ENCODE results near the gene GPHN. TPM values are rescaled to one million over a fixed set of nuclear protein-coding genes. Genes with fewer than 3 reads are reported as not detected.

The GPHN gene
- total and polyA plus RNA-seq, 2 donors (not counting 3 experiments of a cell fraction or from before 2014, with no cell fraction given), result 5.1 to 23.2 TPM

- Histone ChIP-seq H2AFZ (ENCODE audit: low read depth, low read length) (no peak overlapping the region), H3K79me2 (ENCODE audit: control insufficient read depth, insufficient read depth, low read length) (no peaks in the 10 kb centered on the region)
- CTCF ChIA-PET, result interaction anchor here (0.5 to 1.6 kb wide), 2 partner anchors 12 to 493 kb away, joined by 3 to 4 read pairs; no protein-coding TSS in a partner anchor
Observed at GRCh38 chr14:66483322-66483721, 24.6 kb upstream of the GPHN start.

GRCh38 chr14:66485029-66485428, 22.9 kb upstream of the GPHN start:
- no peaks in the 10 kb centered on the region for H4K20me1 ChIP-seq (replicated peaks; ENCODE audit: control insufficient read depth, extremely low read depth, insufficient read depth, low read length)
- BruUV-seq (replicated peaks), result no TSS peak
- H3K27ac ChIP-seq (ENCODE audit: insufficient read depth, low read depth, low read length), result no peak overlapping the region
- POLR2A ChIA-PET, result no interaction called here
- no peak for DNase-seq (ENCODE audit: low read depth, low spot score)
- no peaks in the 10 kb centered on the region for H3K9me3 ChIP-seq (replicated peaks; ENCODE audit: control insufficient read depth, insufficient read depth, low read length)
- no peak overlapping the region for H3K9ac ChIP-seq (replicated peaks; ENCODE audit: extremely low read depth, insufficient read depth, low read length)
- no peaks in the 10 kb centered on the region for H3K4me1 ChIP-seq (ENCODE audit: control insufficient read depth, extremely low read depth, insufficient read depth, low read length)
- no peak for FAIRE-seq
- no peak overlapping the region for H2AFZ ChIP-seq (ENCODE audit: low read depth, low read length)
- H3K27me3 ChIP-seq (ENCODE audit: control insufficient read depth in 2 of 2, insufficient read depth in 2 of 2, low read length in 2 of 2), result no peaks in the 10 kb centered on the region
- no peaks in the 10 kb centered on the region for H3K79me2 ChIP-seq (ENCODE audit: control insufficient read depth, insufficient read depth, low read length)
- H3K4me3 ChIP-seq (replicated peaks in 1 of 3; ENCODE audit: insufficient read depth in 1 of 3, low read depth in 1 of 3, low read length in 3 of 3), result no peak overlapping the region
- no peaks in the 10 kb centered on the region for H3K9me1 ChIP-seq (replicated peaks; ENCODE audit: control insufficient read depth, extremely low read depth, insufficient read depth, low read length)
- TF ChIP-seq FOS (IDR thresholded peaks at IDR 0.05; ENCODE audit: borderline replicate concordance, insufficient read depth, low read length), result no peak
- no peak for TF ChIP-seq GATA2 (IDR thresholded peaks at IDR 0.05; ENCODE audit: insufficient read depth, insufficient read length, low read depth, low read length)
- no peak for TF ChIP-seq POLR2AphosphoS5 (IDR thresholded peaks at IDR 0.05; ENCODE audit: insufficient read depth, low read depth, low read length)
- TF ChIP-seq JUN (IDR thresholded peaks at IDR 0.05; ENCODE audit: borderline replicate concordance, insufficient read depth, insufficient read length, low read depth), result no peak
- TF ChIP-seq POLR2A (IDR thresholded peaks at IDR 0.05; ENCODE audit: low read depth, low read length), result no peak
- no peak for TF ChIP-seq MAX (IDR thresholded peaks at IDR 0.05; ENCODE audit: insufficient read depth, insufficient read length)
- TF ChIP-seq EZH2 (IDR thresholded peaks at IDR 0.05; ENCODE audit: borderline replicate concordance, low read depth, low read length, severe bottlenecking), result no peak
- no peak for TF ChIP-seq MYC (IDR thresholded peaks at IDR 0.05; ENCODE audit: low read depth, low read length)
- TF ChIP-seq, protein P1, sequence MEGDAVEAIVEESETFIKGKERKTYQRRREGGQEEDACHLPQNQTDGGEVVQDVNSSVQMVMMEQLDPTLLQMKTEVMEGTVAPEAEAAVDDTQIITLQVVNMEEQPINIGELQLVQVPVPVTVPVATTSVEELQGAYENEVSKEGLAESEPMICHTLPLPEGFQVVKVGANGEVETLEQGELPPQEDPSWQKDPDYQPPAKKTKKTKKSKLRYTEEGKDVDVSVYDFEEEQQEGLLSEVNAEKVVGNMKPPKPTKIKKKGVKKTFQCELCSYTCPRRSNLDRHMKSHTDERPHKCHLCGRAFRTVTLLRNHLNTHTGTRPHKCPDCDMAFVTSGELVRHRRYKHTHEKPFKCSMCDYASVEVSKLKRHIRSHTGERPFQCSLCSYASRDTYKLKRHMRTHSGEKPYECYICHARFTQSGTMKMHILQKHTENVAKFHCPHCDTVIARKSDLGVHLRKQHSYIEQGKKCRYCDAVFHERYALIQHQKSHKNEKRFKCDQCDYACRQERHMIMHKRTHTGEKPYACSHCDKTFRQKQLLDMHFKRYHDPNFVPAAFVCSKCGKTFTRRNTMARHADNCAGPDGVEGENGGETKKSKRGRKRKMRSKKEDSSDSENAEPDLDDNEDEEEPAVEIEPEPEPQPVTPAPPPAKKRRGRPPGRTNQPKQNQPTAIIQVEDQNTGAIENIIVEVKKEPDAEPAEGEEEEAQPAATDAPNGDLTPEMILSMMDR (IDR thresholded peaks at IDR 0.05; ENCODE audit: extremely low read depth in 1 of 2, insufficient read depth in 1 of 2, low read depth in 1 of 2, low read length in 2 of 2), result no peak
- intact Hi-C loops (cut with micrococcal nuclease), result no loop called here
- CTCF ChIA-PET, result interaction anchor here (1.4 kb wide), 1 partner anchor 10 kb away, joined by 3 read pairs; no protein-coding TSS in a partner anchor
- no peaks in the 10 kb centered on the region for H3K36me3 ChIP-seq (ENCODE audit: control insufficient read depth in 2 of 2, extremely low read depth in 1 of 2, insufficient read depth in 2 of 2, low read length in 2 of 2)
- H3K4me2 ChIP-seq (ENCODE audit: insufficient read depth, low read length), result no peak overlapping the region
- dilution Hi-C loops (cut with MboI; ENCODE audit: extremely low pct_ligation_motif_present, low sequenced_read_pairs), result no loop called here

More at GRCh38 chr14:66483322-66483721, 24.6 kb upstream of the GPHN start:
- FAIRE-seq (no peak), DNase-seq (ENCODE audit: low read depth, low spot score) (no peak)
- Histone ChIP-seq H3K9me3 (replicated peaks; ENCODE audit: control insufficient read depth, insufficient read depth, low read length) (no peaks in the 10 kb centered on the region), H3K4me2 (ENCODE audit: insufficient read depth, low read length) (no peak overlapping the region), H3K27ac (ENCODE audit: insufficient read depth, low read depth, low read length) (no peak overlapping the region), H3K9ac (replicated peaks; ENCODE audit: extremely low read depth, insufficient read depth, low read length) (no peak overlapping the region), H3K4me3 (replicated peaks in 1 of 3; ENCODE audit: insufficient read depth in 1 of 3, low read depth in 1 of 3, low read length in 3 of 3) (no peak overlapping the region), H3K9me1 (replicated peaks; ENCODE audit: control insufficient read depth, extremely low read depth, insufficient read depth, low read length) (no peaks in the 10 kb centered on the region), H3K27me3 (ENCODE audit: control insufficient read depth in 2 of 2, insufficient read depth in 2 of 2, low read length in 2 of 2) (no peaks in the 10 kb centered on the region), H4K20me1 (replicated peaks; ENCODE audit: control insufficient read depth, extremely low read depth, insufficient read depth, low read length) (no peaks in the 10 kb centered on the region), H3K4me1 (ENCODE audit: control insufficient read depth, extremely low read depth, insufficient read depth, low read length) (no peaks in the 10 kb centered on the region), H3K36me3 (ENCODE audit: control insufficient read depth in 2 of 2, extremely low read depth in 1 of 2, insufficient read depth in 2 of 2, low read length in 2 of 2) (no peaks in the 10 kb centered on the region)
- TF ChIP-seq EZH2 (IDR thresholded peaks at IDR 0.05; ENCODE audit: borderline replicate concordance, low read depth, low read length, severe bottlenecking), result no peak
- no peak for TF ChIP-seq MAX (IDR thresholded peaks at IDR 0.05; ENCODE audit: insufficient read depth, insufficient read length)
- no peak for TF ChIP-seq POLR2AphosphoS5 (IDR thresholded peaks at IDR 0.05; ENCODE audit: insufficient read depth, low read depth, low read length)
- TF ChIP-seq FOS (IDR thresholded peaks at IDR 0.05; ENCODE audit: borderline replicate concordance, insufficient read depth, low read length), result no peak
- TF ChIP-seq JUN (IDR thresholded peaks at IDR 0.05; ENCODE audit: borderline replicate concordance, insufficient read depth, insufficient read length, low read depth), result no peak
- intact Hi-C loops (cut with micrococcal nuclease) (no loop called here), dilution Hi-C loops (cut with MboI; ENCODE audit: extremely low pct_ligation_motif_present, low sequenced_read_pairs) (no loop called here)
- BruUV-seq (replicated peaks), result no TSS peak
- POLR2A ChIA-PET, result interaction anchor here (0.6 kb wide), 1 partner anchor 9 kb away, joined by 4 read pairs; no protein-coding TSS in a partner anchor
